HG03139 (cell line): ENCODE data around the gene HEXIM1.

ENCODE experiments used
- ATAC-seq: cut with Tn5 transposase; IDR thresholded peaks from one replicate; pipeline ENCODE4 v1.9.1; 2021; ENCODE audit not compliant: unreplicated experiment

Gene HEXIM1

DNA sequence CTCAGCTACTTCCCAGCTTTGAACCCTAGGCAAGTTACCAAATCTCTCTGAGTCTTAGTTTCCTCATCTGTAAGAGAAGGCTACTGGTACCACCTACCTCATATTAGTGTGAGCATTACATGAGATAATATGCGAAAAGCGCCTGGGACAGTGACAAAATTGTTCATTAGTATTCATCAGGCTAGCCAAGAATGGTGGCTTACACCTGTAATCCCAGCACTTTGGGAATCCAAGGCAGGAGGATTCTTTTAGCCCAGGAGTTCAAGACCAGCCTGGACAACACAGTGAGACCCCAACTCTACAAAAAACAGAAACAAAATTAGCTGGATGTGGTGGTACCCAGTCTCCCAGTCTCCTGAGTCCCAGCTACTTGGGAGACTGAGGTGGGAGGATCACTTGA, 19.3 kb upstream of the HEXIM1 start:
- no peak for ATAC-seq

DNA sequence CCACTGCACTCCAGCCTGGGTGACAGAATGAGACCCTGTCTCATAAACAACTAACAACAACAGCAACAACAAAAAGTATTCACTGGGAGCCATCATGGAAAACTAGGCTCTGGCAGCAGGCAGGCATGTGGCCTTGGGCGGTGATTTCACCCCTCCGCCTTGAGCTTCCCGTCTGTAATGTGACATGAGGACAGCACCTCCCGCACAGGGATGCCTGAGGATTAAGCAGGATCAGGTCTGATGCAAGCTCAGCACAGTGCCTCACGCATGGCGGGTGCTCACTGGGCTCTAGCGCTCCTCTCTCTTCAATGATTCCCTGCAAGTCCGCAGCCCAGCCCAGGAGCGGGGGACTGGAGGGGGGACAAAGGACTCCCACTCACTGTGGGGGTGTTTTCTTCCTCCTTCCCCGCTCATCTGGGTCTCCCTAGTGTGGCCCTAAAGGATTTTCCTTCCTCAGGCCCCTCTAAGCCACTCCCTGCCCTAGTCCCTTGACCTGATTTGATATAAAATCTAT, 18.8 kb upstream of the HEXIM1 start:
- no peak for ATAC-seq

DNA sequence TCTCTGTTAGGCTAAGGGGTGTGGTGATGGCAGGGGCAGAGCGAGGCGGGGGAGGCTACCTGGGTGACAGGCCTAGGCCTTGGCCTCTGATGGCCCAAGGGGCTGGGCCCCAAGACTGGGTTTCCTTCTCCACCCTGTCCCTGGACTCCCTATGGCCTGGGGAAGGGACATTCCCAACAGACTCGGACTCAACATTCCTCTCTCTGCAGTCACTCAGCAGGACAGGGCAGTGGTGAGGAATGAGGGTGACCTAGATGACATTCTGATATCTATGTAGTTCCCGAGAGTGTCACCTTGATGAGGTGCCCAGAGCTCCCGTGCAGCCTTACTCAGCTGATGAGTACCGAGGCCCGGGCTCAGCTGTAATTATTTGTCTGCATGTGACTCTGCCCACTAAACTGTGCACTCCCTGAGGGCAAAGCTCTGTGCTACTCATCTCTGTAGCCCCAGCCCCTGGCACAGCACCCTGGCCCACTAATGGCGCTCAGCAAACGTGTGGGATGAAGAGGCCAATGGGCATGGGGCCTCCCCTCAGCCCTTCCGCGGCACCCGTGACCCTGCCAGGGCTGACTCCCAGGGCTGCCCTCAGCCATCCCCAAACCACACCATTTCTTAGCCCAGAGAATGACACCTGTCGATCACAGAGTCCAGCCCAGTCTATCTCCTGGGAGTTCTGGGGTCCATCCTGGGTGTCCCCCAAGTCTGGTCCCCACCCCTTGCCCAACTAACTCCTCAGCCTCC, 18.2 kb upstream of the HEXIM1 start:
- ATAC-seq = no peak

DNA sequence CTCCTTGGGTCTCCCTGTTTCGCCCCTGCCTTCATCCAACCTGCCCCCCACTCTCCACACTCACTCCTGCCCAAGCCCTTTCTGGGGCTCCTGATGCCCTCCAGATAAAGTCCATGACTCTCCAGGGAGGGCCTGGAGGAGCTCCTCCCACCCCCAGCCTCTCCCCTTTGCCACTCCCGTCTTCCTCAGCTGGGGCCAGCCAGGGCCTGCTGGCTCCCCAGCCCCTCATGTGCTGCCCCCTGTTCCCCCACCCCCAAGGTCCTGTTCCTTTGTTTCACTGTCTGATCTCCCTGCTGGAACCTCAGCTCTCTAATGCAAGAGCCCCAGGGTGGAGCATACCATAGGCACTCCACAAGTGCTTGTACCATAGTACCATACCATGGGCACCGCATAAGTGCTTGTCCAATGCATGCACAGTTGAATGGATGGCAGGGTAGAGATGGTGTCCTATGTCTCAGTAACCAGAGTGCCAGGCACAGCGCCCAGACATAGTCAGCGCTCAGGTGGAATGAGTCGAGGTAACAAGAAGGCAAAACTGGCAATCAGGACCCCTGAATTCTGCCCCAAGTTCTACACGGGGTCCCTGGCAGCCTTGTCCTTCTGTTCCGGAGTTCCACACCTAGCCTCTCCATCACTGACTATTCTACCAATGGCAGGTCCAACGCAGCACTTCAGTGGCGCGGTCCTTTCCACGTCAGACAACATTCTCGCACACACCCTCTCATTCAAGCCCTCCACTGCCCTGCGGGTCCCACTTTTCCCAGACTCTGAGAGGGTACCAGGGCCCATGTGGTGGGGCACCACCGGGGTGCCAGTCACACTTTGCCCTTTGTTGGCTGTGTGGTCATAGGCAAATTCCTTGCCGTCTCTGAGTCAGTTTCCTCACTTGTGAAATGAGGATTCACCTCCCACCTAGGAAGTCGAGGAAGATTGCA, 17.3 kb upstream of the HEXIM1 start:
- no peak for ATAC-seq

DNA sequence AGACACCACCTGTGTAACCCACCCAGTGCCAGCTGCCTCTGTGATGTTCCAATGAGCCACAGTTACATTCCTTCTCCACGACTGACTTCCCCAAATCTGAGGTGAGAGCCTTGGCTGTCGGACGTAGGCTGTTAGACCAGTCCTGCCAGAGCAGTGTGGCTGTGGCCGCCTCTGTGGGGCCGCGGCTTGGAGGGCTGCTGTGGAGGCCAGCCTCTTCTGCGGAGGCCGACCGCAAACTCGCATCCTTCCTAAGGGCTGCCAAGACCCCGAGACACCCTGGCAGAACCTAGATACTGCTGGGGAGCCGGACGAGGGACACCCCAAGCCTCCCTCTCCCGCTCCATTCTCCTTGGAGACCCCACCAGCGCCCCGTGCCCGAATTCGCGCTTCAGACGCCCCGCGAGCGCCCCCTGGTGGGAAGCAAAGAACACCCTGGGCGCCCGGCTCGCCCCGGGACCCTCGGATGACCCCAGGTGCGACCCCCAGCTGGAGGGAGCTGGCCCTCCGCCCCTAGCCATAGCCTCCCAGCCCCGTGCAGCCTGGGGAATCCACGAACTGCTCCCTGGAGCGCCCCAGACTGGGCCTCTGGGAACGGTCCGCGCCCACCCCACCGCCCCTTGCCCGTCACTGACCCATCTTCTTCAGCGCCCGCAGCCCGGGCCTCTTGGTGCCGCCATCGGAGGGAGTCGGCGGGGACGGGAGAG, 16.5 kb upstream of the HEXIM1 start:
- no peak for ATAC-seq

DNA sequence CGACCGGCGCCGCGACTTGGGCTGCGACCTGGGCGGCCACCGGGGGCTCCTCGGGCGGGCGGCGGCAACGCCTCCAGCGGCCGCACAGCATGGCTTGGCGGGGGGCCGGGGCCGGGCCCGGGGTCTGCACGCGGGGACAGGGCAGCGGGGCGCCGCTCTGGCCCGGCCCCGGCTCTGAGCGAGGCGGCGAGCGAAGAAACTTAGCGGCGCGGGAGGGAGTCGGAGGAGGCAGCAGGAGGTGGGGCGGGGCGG, 16.0 kb upstream of the HEXIM1 start, which contains the start of gene PLCD3:
PLCD3 (minus strand) TSS at position 196 of the 252 bp plus-strand sequence; CDS start at position 91, 105 bp downstream.
- ATAC-seq = no peak

DNA sequence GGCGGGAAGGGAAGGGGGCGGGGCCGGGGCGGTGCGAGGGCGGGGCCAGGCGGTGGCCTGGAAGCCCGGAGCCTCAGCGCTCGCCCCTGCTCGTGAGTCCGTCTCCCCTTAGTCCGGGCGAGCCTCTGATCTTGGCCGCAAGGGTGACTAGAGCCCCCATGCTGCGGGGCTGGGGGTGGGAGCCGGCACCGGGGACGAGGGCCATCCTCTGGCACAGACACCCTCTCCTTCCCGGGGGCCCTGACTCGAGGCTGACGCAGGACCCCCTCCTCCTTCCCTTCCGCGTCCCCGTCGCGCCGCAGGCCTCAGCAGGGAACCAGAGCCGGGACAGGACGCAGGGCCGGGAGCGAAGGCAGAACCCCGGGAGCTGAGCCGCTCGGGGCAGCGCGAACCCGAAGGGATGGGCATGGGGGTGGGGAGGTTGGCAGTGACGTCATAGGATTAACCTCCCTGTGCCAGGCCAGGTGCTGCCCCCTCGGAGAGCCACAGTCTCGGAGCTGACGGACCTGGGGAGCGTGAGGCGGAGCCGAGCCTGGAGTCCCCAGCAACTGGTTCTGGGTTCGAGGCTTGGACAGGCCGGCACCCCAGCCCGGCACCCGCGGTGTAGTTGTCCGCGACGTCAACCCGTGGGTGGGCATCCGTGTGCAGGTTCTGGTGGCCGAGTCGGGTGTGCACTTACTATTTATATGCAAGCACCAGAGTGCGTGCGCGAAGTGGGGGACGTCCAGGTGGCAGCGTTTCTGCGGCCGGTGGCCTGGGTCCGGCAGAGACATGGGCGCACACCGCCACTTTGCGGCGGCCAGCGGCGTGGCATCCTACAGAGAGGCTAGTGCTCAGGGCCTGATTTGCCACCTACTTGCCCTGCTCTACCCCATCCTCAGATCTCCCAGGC, 15.5 kb upstream of the HEXIM1 start:
- ATAC-seq = no peak

DNA sequence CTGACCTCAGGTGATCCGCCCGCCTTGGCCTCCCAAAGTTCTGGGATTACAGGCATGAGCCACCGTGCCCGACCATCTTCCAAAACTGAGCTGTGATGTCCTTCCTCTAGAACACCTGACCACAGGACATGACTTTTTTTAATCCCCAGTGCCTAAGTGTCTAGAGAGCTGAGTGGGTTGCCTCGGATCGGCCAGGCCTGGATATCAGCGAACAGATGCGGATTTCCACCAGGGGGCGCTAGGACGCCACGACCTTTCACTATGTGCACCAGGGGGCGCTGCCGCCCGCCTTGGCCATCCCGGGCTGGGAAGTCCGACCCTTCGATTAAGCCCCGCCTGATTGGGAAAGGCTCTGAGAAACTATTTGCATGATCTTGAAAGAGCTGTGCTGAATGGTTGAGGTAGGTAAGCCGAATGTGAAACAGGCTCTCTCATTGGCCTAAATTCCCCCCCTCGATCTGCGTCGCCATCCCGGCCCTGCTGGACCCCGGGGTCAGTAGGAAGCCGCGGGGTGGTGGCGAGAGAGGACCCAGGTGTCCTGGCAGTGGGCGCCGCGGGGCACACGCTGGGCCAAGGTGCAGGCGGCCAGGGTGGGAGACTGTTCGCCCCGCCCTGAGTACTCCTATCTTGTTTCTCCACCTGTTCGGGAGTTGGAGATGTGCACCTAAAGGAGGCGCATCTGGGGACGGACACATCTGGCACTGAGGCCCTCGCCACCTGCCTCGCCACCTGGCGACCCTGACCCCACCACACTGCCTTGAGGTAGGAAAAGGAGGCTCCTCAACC, 12.9 kb upstream of the HEXIM1 start, which contains the start of gene ACBD4:
ACBD4 (plus strand) TSS at position 496 of the 786 bp plus-strand sequence. CDS start 458 bp downstream, outside the sequence.
- peak; percentile 69 for ATAC-seq

DNA sequence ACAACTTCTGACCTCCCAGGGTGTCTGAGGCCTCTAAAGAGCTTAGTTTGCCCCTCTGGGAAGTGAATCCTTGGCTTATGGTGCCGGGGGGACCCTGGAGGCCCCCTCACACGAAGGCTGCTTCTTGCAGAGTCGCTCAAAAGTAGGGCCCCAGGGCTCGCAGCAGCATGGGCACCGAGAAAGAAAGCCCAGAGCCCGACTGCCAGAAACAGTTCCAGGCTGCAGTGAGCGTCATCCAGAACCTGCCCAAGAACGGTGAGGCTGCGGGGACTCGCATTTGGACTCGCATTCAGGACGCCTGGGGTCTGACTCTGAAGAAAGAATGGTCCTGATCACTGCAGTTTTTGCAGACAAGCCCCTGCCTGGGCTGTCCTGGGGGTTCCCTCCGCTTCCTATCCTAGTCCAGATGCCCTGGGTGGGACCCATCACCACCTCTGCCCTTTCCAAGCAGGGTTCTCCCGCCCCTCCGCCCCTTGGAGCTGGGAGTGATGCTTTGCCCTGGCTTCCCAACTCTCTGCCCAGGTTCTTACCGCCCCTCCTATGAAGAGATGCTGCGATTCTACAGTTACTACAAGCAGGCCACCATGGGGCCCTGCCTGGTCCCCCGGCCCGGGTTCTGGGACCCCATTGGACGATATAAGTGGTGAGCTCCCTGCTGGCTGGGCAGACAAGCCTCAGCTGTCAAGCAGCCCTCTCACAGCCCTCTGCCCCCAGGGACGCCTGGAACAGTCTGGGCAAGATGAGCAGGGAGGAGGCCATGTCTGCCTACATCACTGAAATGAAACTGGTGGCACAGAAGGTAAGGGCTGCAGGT, 12.1 kb upstream of the HEXIM1 start:
- no peak for ATAC-seq

DNA sequence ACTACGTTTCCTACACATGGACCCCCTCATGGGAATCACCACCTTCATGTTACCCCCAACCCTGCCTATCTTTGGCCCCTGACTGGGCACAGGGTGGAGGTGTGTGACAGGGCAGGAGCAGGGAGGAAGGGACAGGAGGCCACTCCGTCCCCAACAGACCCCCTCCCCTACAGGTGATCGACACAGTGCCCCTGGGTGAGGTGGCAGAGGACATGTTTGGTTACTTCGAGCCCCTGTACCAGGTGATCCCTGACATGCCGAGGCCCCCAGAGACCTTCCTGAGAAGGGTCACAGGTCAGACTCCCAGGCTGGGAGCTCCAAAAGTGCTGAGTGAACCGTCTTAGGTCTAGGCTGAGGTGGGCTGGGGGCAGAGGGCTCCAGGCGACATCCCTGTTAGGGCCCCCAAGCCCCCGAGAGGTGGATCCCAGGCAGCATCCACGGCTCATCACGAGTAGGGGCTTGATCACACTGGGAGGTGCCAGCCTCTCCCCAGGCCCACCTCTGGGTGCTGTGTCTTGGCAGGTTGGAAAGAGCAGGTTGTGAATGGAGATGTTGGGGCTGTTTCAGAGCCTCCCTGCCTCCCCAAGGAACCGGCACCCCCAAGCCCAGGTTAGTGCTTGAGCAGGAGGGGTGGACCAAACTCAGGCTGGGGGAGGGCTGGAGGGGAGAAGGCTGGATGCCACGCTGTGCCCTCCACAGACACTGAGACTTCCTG, 11.3 kb upstream of the HEXIM1 start:
- ATAC-seq = no peak

DNA sequence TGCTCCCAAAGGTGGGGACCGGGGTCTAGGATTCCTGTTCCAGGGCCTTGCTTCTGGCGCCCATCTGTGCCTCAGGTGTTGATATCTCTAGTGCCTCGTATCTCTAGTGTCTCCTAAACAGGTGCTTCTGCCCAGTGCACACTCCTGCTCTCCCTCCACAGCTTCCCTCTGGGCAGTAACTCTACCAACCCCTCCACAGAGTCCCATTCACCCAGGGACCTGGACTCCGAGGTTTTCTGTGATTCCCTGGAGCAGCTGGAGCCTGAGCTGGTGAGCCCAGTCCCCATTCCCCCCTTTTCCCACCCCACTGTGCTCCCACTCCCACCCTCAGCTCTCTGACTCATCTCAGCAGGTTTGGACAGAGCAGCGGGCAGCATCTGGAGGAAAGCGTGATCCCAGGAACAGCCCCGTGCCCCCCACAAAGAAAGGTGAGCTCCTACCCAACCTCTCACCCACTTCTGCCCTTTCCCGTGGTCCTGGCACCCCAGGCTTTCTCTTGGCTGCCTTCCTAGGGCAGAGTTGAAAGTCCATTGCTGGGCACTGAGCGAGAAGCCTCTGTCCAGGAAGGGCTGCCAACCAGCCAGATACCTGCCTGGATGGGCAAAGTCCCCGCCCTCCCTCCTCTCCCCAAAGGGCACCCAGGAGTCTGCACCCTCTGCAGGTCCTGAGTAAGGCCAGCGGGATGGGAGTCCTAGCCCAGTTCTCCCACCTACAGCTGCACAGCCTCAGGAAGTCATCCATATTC, 10.5 kb upstream of the HEXIM1 start:
- ATAC-seq = no peak

DNA sequence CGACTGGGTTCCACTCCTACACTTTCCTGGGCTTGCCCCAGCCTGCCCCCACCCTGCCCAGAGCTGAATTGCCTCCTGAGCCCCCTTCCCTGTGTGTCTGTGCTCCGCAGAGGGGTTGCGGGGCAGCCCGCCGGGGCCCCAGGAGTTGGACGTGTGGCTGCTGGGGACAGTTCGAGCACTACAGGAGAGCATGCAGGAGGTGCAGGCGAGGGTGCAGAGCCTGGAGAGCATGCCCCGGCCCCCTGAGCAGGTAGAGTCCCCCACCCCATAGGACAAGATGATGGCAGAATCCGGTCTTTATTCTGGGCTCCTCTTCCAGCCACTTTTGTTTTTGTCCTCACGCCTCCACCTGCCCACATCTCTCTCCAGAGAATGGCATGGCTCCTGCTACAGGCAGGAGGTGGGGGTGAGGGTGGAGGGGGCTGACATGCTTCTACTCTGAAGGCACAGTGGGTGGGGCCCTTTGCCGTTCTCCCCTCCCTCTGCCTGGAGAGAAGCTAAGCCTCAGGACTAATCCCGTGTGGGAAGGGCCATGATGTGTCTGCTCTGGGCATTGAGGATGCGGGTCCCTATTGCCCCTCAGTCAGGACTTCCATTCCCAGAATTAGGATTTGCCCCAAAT, 9.3 kb upstream of the HEXIM1 start:
- no peak for ATAC-seq

DNA sequence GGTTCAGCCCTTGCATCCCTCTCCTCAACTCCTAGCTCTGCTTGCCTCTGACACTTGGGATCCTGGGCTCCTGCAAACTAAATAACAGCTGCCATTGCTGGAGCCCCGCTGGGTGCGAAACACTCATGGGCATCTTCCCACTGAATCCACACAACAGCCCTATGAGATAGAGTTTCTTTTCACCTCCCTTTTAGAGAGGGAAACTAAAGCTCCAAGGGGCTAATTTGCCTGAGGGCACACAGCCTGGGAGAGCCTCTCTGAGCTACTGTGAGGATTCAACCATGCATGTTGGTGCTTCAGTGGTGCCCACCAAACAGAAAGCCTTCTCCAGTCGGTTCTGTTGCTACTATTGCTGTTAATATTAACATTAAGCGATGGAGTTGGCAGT, 8.7 kb upstream of the HEXIM1 start:
- no peak for ATAC-seq

DNA sequence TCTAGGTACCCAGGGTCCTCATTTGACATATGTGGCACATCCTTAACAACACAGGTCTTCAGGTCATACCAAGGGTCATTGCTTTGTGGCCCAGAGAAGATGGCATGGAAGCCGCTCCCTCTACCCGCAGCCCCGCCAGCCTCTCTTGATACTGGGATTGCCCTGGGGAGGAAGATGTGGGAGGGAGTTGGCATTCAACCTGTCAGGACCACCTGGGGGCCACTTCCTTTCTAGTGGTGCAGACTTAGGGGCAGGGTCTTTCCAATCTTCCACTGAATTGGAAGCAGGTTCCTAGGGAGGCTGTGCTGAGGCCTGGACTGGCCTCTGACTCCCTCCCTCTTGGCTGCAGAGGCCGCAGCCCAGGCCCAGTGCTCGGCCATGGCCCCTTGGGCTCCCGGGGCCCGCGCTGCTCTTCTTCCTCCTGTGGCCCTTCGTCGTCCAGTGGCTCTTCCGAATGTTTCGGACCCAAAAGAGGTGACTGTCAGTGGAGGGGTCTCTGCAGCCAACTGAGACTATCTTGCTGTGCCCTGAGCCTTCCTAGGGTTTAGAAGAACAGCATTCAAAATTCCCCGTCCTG, 5.1 kb upstream of the HEXIM1 start:
- no peak for ATAC-seq

DNA sequence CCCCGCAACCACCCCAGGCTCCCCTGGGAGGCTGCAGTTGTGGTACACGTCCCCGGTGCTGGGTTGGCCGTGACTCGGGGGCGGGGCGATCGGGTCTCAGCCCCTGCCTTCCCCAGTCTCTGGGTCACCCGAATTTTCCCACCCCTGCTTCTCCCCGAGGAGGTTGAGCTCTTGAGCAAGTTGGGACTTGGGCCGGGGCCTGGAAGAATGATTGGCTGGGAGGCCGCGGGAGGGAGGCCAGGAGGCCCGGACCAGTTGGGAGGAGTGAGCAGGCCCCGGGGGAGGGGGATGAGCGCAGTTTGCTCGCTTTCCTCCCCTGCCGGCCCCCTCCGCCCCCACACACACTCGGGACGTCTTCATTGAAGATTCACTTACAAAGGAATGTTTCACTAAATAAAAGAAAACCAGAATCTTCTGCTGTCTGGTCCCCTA, 4.5 kb upstream of the HEXIM1 start:
- ATAC-seq = no peak

DNA sequence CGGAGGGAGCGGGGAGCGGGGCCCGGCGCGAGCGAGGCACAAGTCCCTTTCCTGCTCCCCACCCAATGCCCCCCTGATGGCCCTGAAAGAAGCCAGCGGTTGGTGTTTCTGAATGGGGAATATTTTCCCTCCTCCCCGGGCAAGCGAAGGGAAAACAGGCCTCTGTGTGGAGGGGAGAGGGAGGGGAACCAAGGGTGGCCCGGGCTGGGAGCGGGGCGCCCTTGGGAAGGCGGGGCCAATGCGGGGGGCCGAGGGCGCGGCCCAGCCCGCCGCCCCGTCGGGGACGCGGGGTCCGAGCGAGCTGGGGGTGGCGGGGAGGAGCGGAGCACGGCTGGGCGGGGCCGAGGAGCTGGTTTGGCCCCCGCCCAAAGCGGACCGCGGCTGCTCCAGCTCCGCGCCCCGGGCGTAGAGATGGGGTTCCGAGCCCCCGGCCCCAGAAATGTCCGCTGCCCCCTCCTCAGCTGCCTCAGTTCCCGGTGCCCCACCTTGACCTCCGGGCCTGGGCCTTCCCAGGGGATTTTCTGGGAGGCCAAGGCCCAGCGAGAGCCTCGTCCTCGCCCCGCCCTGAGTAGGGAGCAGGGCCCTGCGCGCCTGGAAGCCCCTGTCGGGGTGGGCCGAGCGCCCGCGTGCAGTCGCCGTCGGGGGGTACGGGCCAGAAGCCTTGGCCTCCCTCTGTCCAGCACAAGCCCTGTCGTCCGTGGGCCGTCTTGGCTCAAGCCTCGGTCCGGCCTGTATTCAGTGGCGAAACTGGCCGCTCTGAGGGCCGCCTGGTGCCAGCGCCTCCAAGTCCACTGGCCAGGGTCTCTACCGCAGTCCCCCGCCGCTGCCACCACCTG, 3.9 kb upstream of the HEXIM1 start:
- no peak for ATAC-seq
